Keratinocyte (primary cell): ENCODE measurements around the gene CKAP2L. TPM values are rescaled to one million over a fixed set of nuclear protein-coding genes. Genes with fewer than 3 reads are reported as not detected.

Source experiments
- DNase-seq: peaks from one replicate; pipeline ENCODE4 v3.0.0-alpha.2; 2011; ENCODE audit warnings: low read depth, missing footprints, low spot score
- FAIRE-seq: peaks from 2 replicates; lab custom pipeline; 2011; peaks lifted over from hg19 to GRCh38; lab: Jason Lieb, UNC
- H2AFZ ChIP-seq: 2 replicates; pipeline ENCODE4 v1.6.0; 2012; ENCODE audit warnings: low read length, control low read depth, inconsistent platforms; ENCODE audit not compliant: control insufficient read depth
- H3K27ac ChIP-seq: 2 replicates; pipeline ENCODE4 v1.5.1; 2011; ENCODE audit warnings: low read length; ENCODE audit not compliant: control insufficient read depth, insufficient read depth
- H3K27me3 ChIP-seq: 3 replicates; pipeline ENCODE4 v1.6.0; 2011; ENCODE audit warnings: low read length; ENCODE audit not compliant: control insufficient read depth, insufficient read depth; ENCODE audit errors: extremely low read depth
- H3K36me3 ChIP-seq, 2 experiments: 2 replicates in 1 of 2; 3 replicates in 1 of 2; pipeline ENCODE4 v1.5.1; 2011; ENCODE audit warnings: low read length in 2 of 2, mild to moderate bottlenecking in 1 of 2; ENCODE audit not compliant: control insufficient read depth in 2 of 2, insufficient read depth in 2 of 2; ENCODE audit errors: extremely low read depth in 1 of 2
- H3K4me1 ChIP-seq: 3 replicates; pipeline ENCODE4 v1.5.1; 2011; ENCODE audit warnings: low read length; ENCODE audit not compliant: control insufficient read depth, insufficient read depth; ENCODE audit errors: extremely low read depth
- H3K4me2 ChIP-seq: 3 replicates; pipeline ENCODE4 v1.6.0; 2011; ENCODE audit warnings: low read depth, low read length; ENCODE audit not compliant: control insufficient read depth, insufficient read depth; ENCODE audit errors: extremely low read depth
- H3K4me3 ChIP-seq, 3 experiments: fragments of 200-600 bp in 1 of 3; sonication (generic) in 1 of 3; 2 replicates in 2 of 3; 3 replicates in 1 of 3; pipeline ENCODE4 v1.5.1; 2011 to 2016; ENCODE audit warnings: low read length in 3 of 3, mild to moderate bottlenecking in 3 of 3, control low read depth in 2 of 3, inconsistent platforms in 1 of 3, low read depth in 1 of 3, mixed read lengths in 1 of 3, mixed run types in 1 of 3, moderate library complexity in 1 of 3; ENCODE audit not compliant: control insufficient read depth in 2 of 3, insufficient read depth in 2 of 3; ENCODE audit errors: extremely low read depth in 1 of 3
- H3K79me2 ChIP-seq: 2 replicates; pipeline ENCODE4 v1.6.0; 2012; ENCODE audit warnings: low read length; ENCODE audit not compliant: control insufficient read depth, insufficient read depth
- H3K9ac ChIP-seq: 3 replicates; pipeline ENCODE4 v1.6.0; 2011; ENCODE audit warnings: low read length; ENCODE audit not compliant: control insufficient read depth, insufficient read depth; ENCODE audit errors: extremely low read depth
- H3K9me1 ChIP-seq: 3 replicates; pipeline ENCODE4 v1.6.0; 2011; ENCODE audit warnings: low read length; ENCODE audit not compliant: control insufficient read depth, insufficient read depth; ENCODE audit errors: extremely low read depth
- H3K9me3 ChIP-seq: 2 replicates; pipeline ENCODE4 v1.5.1; 2012; ENCODE audit warnings: low read depth, low read length; ENCODE audit not compliant: control insufficient read depth
- H4K20me1 ChIP-seq: 3 replicates; pipeline ENCODE4 v1.6.0; 2011; ENCODE audit warnings: low read length; ENCODE audit not compliant: control insufficient read depth, insufficient read depth; ENCODE audit errors: extremely low read depth
- CTCF ChIP-seq, 3 experiments: IDR thresholded peaks in 1 of 3; conservative IDR thresholded peaks in 1 of 3; optimal IDR thresholded peaks in 1 of 3; 2 replicates in 2 of 3; 3 replicates in 1 of 3; pipeline versions ENCODE3 to v1.5.1; 2011; ENCODE audit warnings: low read length in 3 of 3, mild to moderate bottlenecking in 3 of 3, moderate library complexity in 2 of 3, control low read depth in 1 of 3, inconsistent platforms in 1 of 3; ENCODE audit not compliant: insufficient read depth in 2 of 3; ENCODE audit errors: extremely low read depth in 1 of 3
- EZH2 ChIP-seq: IDR thresholded peaks from one replicate; pipeline ENCODE4 v1.6.1; 2012; ENCODE audit warnings: inconsistent platforms, mild to moderate bottlenecking, low read length, moderate library complexity
- dilution Hi-C: fragments of 300-500 bp; cut with MboI; formaldehyde crosslinking; loops from one replicate; pipeline ENCODE4 v1.7.0; 2020; ENCODE audit warnings: low sequenced_read_pairs; ENCODE audit not compliant: extremely low pct_ligation_motif_present
- polyA plus RNA-seq, 5 experiments: library from polyadenylated mRNA; depleted of rRNA in 3 of 5; stranded (reverse) in 3 of 5; stranded (forward) in 1 of 5; unstranded in 1 of 5; fragments of >200 nt; gene quantifications; 1 replicate in 1 of 5; 2 replicates in 3 of 5; 3 replicates in 1 of 5; pipeline versions ENCODE4 v1.2.1 to v1.2.3, GENCODE V29; 2011 to 2012; ENCODE audit warnings: missing spikeins in 2 of 5, low read depth in 1 of 5, low replicate concordance in 1 of 5

The CKAP2L gene
- polyA plus RNA-seq, 1 donor (not counting 4 experiments of a cell fraction or from before 2014, with no cell fraction given): 10.9 TPM

GRCh38 chr2:112722816-112723546, 41.4 kb downstream of the CKAP2L start:
- H3K9me3 ChIP-seq: no peaks in the 10 kb centered on the region
- no peaks in the 10 kb centered on the region for H3K36me3 ChIP-seq
- H4K20me1 ChIP-seq: no peaks in the 10 kb centered on the region
- H3K27ac ChIP-seq: no peak overlapping the region
- H3K4me3 ChIP-seq: no peak overlapping the region
- no peaks in the 10 kb centered on the region for H3K27me3 ChIP-seq
- no peaks in the 10 kb centered on the region for H3K79me2 ChIP-seq
- H3K4me2 ChIP-seq: no peak overlapping the region
- FAIRE-seq (no peak), DNase-seq (no peak)
- dilution Hi-C loops: no loop called here
- no peaks in the 10 kb centered on the region for H3K9me1 ChIP-seq
- no peak overlapping the region for H3K9ac ChIP-seq
- peaks cover 13% of the 10 kb centered on the region for H3K4me1 ChIP-seq
- H2AFZ ChIP-seq: no peak overlapping the region
- TF ChIP-seq EZH2 (no peak), CTCF (optimal IDR thresholded peaks at IDR 0.05 in 1 of 3, IDR thresholded peaks at IDR 0.05 in 1 of 3, conservative IDR thresholded peaks at IDR 0.05 in 1 of 3; ENCODE audit: extremely low read depth in 1 of 3, insufficient read depth in 2 of 3, low read length in 3 of 3) (no peak)

- no peak for TF ChIP-seq CTCF (optimal IDR thresholded peaks at IDR 0.05 in 1 of 3, IDR thresholded peaks at IDR 0.05 in 1 of 3, conservative IDR thresholded peaks at IDR 0.05 in 1 of 3; ENCODE audit: extremely low read depth in 1 of 3, insufficient read depth in 2 of 3, low read length in 3 of 3)
- no peak for TF ChIP-seq EZH2
- no peak overlapping the region for H3K4me2 ChIP-seq
- dilution Hi-C loops: no loop called here
- H3K4me3 ChIP-seq: no peak overlapping the region
- H4K20me1 ChIP-seq: no peaks in the 10 kb centered on the region
- no peaks in the 10 kb centered on the region for H3K79me2 ChIP-seq
- FAIRE-seq: no peak
- no peaks in the 10 kb centered on the region for H3K27me3 ChIP-seq
- no peaks in the 10 kb centered on the region for H3K36me3 ChIP-seq
- H3K9me3 ChIP-seq: no peaks in the 10 kb centered on the region
- peaks cover 13% of the 10 kb centered on the region for H3K4me1 ChIP-seq
- no peak overlapping the region for H2AFZ ChIP-seq
- no peaks in the 10 kb centered on the region for H3K9me1 ChIP-seq
- no peak for DNase-seq
- H3K27ac ChIP-seq: no peak overlapping the region
- H3K9ac ChIP-seq: no peak overlapping the region
Measured at GRCh38 chr2:112721819-112722522, 42.4 kb downstream of the CKAP2L start.
